HG03432 (cell line): ENCODE data around the gene TAOK2.

Experiments used
- ATAC-seq: cut with Tn5 transposase; IDR thresholded peaks from one replicate; pipeline ENCODE4 v1.9.1; 2021; ENCODE audit warnings: mild to moderate bottlenecking, moderate library complexity; ENCODE audit not compliant: unreplicated experiment

TAOK2 gene

GRCh38 chr16:29962344-29962994 is 11.2 kb upstream of the TAOK2 start:
- ATAC-seq, result no peak

GRCh38 chr16:29963021-29963743 is 10.5 kb upstream of the TAOK2 start:
- no peak for ATAC-seq

- ATAC-seq, result no peak
Measured at GRCh38 chr16:29968205-29968604, 5.5 kb upstream of the TAOK2 start.

GRCh38 chr16:29971304-29971703 is 2.4 kb upstream of the TAOK2 start:
- no peak for ATAC-seq

GRCh38 chr16:29972500-29972899 is 1.2 kb upstream of the TAOK2 start:
- ATAC-seq, result no peak

- no peak for ATAC-seq
Measured at GRCh38 chr16:29972992-29973383, 680 bp upstream of the TAOK2 start.

- no peak for ATAC-seq
Measured at GRCh38 chr16:29974291-29975133, 844 bp downstream of the TAOK2 start.

- ATAC-seq, result no peak
Measured at GRCh38 chr16:29975134-29975538, 1.5 kb downstream of the TAOK2 start.

- ATAC-seq, result no peak
Measured at GRCh38 chr16:29975811-29976511, 2.3 kb downstream of the TAOK2 start.

GRCh38 chr16:29977063-29977825 is 3.6 kb downstream of the TAOK2 start:
- ATAC-seq, result no peak

- no peak for ATAC-seq
Measured at GRCh38 chr16:29978081-29978480, 4.4 kb downstream of the TAOK2 start.

- no peak for ATAC-seq
Measured at GRCh38 chr16:29978564-29979270, 5.0 kb downstream of the TAOK2 start.

GRCh38 chr16:29982560-29983419 is 9.1 kb downstream of the TAOK2 start:
- no peak for ATAC-seq

- ATAC-seq, result no peak
Measured at GRCh38 chr16:29983420-29984136, 9.9 kb downstream of the TAOK2 start.

- no peak for ATAC-seq
Measured at GRCh38 chr16:29984137-29984763, 10.6 kb downstream of the TAOK2 start.

GRCh38 chr16:29984764-29985147 is 11.1 kb downstream of the TAOK2 start:
- ATAC-seq, result no peak

GRCh38 chr16:29985271-29985811 is 11.7 kb downstream of the TAOK2 start:
- ATAC-seq, result no peak
